ENCODE results near the gene MSL3.

The MSL3 gene

DNA sequence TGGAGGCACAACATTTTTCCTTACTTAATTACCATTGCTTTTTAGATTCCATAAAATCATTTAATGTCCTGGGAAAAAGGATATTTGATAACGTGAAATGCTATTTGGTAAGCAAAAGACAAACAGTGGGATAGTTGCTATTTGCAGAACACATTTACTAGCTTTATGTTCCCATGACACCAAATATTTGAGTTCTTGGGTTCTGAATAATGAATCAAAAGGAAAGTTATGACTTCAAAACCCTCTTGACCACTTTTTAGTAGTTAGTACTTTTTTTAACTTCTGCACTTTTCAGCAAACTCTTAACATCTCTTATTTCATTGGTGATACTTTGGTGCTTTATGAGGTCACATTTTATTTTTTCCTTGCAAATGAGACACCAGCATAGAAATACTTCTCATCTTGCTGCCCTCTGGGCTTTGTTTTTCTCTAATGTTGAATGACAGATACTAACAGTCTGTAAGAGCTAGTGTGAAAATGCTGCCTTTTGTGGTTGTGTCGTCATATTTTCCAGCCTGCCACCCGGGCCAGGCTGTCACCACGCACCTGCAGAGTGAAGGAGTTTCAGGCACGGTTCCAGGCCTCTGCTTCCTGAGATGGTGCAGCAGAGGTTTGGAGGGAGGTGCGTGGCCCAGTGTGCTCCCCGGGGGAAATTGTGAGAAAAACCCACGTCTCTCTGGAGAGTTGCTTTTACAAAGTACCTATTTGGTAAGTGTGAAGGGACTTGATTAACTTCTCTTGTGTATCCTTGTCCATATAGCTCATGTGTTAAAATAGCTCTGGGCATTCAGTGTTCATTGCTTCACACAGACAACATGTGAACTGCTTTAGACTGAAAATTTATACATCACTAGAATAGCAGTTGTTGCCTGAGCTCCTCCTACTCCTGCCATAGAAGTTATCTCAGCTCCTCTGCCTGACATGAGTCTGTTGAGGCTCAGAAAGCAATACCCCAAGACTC lies 34.7 kb downstream of the MSL3 start:
- in situ Hi-C loops (cut with HindIII; ENCODE audit: low sequenced_read_pairs): no loop called here
- TF ChIP-seq, protein P1, sequence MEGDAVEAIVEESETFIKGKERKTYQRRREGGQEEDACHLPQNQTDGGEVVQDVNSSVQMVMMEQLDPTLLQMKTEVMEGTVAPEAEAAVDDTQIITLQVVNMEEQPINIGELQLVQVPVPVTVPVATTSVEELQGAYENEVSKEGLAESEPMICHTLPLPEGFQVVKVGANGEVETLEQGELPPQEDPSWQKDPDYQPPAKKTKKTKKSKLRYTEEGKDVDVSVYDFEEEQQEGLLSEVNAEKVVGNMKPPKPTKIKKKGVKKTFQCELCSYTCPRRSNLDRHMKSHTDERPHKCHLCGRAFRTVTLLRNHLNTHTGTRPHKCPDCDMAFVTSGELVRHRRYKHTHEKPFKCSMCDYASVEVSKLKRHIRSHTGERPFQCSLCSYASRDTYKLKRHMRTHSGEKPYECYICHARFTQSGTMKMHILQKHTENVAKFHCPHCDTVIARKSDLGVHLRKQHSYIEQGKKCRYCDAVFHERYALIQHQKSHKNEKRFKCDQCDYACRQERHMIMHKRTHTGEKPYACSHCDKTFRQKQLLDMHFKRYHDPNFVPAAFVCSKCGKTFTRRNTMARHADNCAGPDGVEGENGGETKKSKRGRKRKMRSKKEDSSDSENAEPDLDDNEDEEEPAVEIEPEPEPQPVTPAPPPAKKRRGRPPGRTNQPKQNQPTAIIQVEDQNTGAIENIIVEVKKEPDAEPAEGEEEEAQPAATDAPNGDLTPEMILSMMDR (IDR thresholded peaks at IDR 0.05; ENCODE audit: low read depth, low read length): no peak
- no peak for DNase-seq (ENCODE audit: low read depth, low spot score)
- H3K4me3 ChIP-seq (ENCODE audit: low read depth, low read length): no peak overlapping the region

DNA sequence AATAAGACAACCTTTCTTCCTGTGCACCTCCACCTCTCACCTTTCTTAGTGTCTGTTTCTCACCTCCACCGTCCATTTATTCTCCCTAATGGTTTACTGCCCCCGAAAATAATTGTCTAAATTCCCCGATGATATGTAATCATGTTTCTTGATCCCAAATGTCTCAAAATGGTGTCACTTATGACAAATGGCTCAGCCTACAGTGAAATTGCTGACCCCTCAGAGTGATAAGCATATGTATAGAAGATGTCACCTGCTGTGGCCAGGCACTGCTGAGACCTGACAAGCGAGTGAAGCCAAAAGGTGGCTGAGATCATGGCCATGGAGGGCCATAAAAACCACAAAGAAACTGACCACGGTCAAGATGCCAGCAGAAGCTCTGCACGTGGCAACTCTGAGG lies 35.7 kb downstream of the MSL3 start:
- in situ Hi-C loops (cut with HindIII; ENCODE audit: low sequenced_read_pairs): no loop called here

GRCh38 chrX:11813341-11813740 lies 55.3 kb downstream of the MSL3 start:
- TF ChIP-seq, protein P1 (IDR thresholded peaks at IDR 0.05; ENCODE audit: low read depth, low read length): no peak
- in situ Hi-C loops (cut with HindIII; ENCODE audit: low sequenced_read_pairs): no loop called here
- no peak overlapping the region for H3K4me3 ChIP-seq (ENCODE audit: low read depth, low read length)
- DNase-seq (ENCODE audit: low read depth, low spot score): no peak

More for the DNA sequence above, 35.7 kb downstream of the MSL3 start:
- TF ChIP-seq, protein P1 (IDR thresholded peaks at IDR 0.05; ENCODE audit: low read depth, low read length): no peak
- H3K4me3 ChIP-seq (ENCODE audit: low read depth, low read length): no peak overlapping the region
- no peak for DNase-seq (ENCODE audit: low read depth, low spot score)
